ENCODE results near the gene PACSIN1.

PACSIN1 gene

GRCh38 chr6:34459899-34460593 lies 5.8 kb upstream of the PACSIN1 start:
- DNase-seq (ENCODE audit: extremely low read depth, low read depth): no peak
- peak; percentile 65 for TF ChIP-seq CTCF (IDR thresholded peaks at IDR 0.05; ENCODE audit: low read depth, low read length)

- TF ChIP-seq CTCF (IDR thresholded peaks at IDR 0.05; ENCODE audit: low read depth, low read length): no peak
- no peak for DNase-seq (ENCODE audit: extremely low read depth, low read depth)
These were observed 4.9 kb upstream of the PACSIN1 start for GRCh38 chr6:34460796-34461507.

GRCh38 chr6:34462010-34462409 lies 3.9 kb upstream of the PACSIN1 start:
- no peak for DNase-seq (ENCODE audit: extremely low read depth, low read depth)
- no peak for TF ChIP-seq CTCF (IDR thresholded peaks at IDR 0.05; ENCODE audit: low read depth, low read length)

- DNase-seq (ENCODE audit: extremely low read depth, low read depth): no peak
- TF ChIP-seq CTCF (IDR thresholded peaks at IDR 0.05; ENCODE audit: low read depth, low read length): no peak
These were observed 3.3 kb upstream of the PACSIN1 start for GRCh38 chr6:34462551-34462971.

GRCh38 chr6:34463299-34463698 lies 2.6 kb upstream of the PACSIN1 start:
- no peak for DNase-seq (ENCODE audit: extremely low read depth, low read depth)
- no peak for TF ChIP-seq CTCF (IDR thresholded peaks at IDR 0.05; ENCODE audit: low read depth, low read length)

GRCh38 chr6:34463849-34464248 lies 2.0 kb upstream of the PACSIN1 start:
- no peak for TF ChIP-seq CTCF (IDR thresholded peaks at IDR 0.05; ENCODE audit: low read depth, low read length)

More at GRCh38 chr6:34463849-34464248, 2.0 kb upstream of the PACSIN1 start:
- no peak for DNase-seq (ENCODE audit: extremely low read depth, low read depth)

Data from AG09319 (cell line).